ENCODE results near the gene SCO2. TPM values are rescaled to one million over a fixed set of nuclear protein-coding genes. Genes with fewer than 3 reads are reported as not detected.

The SCO2 gene
- total RNA-seq, 1 donor from 2014 or later, result 8.3 TPM

DNA sequence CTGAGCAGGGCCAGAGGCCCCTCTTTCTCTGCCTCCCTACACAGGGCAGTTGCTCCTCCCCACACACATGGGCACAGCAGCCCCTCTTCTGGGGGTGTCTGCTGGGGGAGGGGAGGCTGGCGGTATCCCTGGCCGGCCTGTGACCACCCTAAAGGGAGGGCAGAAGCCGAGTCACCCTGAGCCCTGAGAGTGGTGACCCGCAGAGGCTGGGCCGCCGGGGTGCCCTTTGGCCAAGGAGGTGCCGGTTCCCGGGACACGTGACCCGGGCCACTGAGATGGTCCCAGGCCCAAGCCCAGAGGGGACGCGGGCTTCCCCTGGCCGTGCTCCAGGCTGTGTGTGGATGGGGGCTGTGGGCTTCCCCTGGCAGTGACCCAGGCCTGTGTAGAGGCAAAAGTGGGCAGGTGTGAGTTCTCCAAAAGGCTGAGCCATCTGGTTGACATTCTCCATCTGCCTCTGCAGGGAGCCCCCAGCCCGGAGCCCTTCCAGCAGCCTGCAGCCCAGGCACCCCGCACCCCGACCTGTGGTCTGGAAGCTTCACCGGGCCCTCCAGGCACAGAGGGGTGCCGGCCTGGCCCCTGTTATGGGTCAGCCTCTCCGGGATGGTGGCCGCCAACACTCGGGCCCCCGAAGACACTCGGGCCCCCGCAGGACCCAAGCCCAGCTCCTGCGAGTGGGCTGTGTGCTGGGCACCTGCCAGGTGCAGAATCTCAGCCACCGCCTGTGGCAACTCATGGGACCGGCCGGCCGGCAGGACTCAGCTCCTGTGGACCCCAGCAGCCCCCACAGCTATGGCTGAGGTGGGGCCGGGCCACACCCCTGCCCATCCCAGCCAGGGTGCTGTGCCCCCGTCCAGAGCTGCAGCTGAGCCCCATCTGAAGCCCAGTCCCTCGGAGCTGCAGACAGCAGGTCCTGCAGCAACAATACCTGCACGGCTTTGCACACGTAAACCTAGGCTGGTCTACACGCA lies 43.0 kb downstream of the SCO2 start:
- intact Hi-C loops (cut with micrococcal nuclease), result no loop called here

DNA sequence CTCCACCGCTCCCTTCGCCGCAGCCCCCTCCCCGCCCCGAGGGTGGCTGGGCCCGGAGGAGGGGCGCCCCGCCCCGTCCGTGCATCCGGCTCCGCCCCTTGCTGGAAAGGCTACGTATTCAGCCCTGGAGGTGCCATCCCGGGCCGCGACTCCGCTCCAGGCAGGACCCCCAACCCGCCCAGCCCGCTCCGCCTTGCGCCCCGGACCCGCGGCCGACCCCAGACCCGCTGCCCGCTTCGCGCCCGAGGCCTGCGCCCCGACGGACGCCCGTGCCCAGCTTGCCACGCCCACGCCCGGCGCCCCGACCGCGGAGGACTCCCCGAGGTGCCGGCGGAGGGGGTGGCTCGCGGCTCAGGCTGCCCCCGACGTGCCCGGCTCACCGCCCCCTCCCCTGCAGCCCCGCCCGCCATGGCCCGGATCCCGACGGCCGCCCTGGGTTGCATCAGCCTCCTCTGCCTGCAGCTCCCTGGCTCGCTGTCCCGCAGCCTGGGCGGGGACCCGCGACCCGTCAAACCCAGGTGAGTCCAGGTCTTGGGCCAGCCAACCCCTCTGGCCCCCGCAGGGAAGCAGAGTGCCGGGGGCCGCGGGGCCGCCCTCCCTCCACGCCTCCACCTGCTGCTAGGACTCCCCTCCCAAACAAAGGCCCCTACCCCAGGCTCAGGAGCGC lies 43.8 kb downstream of the SCO2 start, which contains the start of gene ADM2:
TSS of gene ADM2 (plus strand) at position 104 of the 667 bp plus-strand sequence. CDS start at position 409, 305 bp downstream.
- intact Hi-C loops (cut with micrococcal nuclease), result no loop called here

DNA sequence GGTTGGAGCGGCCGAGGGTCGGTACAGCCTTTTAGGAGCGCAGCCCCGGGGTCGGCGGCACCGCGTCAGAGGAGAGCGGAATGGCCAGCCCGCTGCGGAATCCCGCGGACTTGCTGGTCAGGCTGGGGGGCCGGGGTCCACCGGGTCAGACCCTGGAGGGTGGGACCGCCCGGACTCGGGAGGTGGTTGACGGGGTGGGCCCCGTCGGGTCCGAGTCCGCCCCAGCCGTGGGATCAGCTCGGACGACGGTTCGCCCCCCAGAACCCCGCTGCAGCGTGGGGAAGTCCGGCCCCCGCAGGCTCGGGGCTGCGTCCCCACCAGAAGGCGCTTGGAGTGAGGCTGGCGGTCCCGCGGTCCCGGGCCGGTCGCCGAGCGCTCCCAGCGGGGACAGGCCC lies 44.4 kb downstream of the SCO2 start:
- intact Hi-C loops (cut with micrococcal nuclease), result no loop called here

DNA sequence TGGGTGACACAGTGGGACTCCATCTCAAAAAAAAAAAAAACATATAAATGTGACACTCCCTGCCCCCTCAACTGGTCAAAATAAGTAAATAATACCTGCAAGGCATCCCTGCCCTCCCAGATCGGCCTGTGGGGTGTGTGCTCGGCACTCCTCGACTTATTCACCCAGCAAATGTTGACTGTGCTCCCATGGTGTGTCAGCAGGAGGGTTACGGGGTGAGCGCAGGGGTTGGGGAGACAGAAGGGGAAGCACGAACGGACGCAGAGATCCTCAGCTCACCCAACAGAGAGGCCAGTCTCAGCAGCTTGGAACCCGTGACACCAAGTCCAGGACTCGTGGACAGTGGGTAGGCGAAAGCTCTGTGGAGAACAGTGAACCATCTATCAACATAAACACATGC lies 45.7 kb downstream of the SCO2 start:
- intact Hi-C loops (cut with micrococcal nuclease), result no loop called here

DNA sequence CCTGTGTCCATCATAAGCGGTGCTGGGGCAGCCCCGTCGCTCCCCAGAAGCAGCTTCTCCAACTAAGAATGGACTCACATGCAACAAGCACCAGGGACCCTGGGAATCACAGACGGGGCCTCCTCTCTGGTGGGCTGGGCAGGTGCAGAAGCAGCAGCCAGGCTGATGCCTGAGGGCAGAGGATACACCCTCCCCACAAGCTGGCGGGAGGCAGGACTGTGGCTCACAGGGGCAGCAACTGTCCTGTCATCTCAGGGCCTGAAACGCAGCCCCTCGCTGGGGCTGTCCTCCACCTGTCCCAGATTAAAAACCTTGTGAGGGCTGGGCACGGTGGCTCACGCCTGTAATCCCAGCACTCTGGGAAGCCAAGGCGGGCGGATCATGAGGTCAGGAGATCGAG lies 47.5 kb downstream of the SCO2 start:
- intact Hi-C loops (cut with micrococcal nuclease), result no loop called here

DNA sequence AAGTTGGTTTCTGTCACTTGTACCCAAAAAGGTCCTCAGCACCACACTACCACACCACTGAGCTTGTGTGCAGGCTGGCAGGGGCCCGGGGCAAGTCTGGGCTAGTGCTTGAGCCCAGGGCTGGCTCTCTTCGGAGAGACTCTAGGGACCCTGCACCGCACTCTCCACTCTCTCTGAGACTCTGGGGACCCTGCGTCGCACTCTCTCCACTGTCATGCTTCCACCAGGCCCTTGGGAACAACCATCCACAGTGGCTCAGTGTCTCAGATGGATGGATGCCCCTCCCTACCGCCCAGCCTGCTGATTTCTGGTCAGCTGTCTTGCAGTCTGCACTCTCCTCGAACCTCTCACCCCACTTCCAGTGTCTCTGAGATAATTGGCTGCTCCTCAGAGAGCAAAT lies 48.5 kb downstream of the SCO2 start:
- intact Hi-C loops (cut with micrococcal nuclease), result no loop called here

DNA sequence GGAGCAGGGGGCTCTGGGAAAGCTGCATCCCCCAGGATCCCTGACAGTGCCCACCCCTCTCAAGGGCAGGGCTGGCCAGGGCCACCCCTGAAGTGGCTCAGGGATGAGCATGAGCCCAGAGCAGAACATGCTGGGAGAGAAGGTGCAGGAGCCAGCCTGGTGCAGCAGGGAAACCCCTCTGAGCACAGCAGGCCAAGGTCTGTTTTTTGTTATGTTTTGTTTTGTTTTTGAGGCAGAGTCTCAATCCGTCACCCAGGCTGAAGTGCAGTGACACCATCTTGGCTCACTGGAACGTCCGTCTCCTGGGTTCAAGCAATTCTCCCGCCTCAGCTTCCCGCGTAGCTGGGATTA lies 49.8 kb downstream of the SCO2 start:
- intact Hi-C loops (cut with micrococcal nuclease), result loop anchor here (2.0 kb wide), 1 partner anchor 33 kb away; the partner anchor contains the start of gene NCAPH2

DNA sequence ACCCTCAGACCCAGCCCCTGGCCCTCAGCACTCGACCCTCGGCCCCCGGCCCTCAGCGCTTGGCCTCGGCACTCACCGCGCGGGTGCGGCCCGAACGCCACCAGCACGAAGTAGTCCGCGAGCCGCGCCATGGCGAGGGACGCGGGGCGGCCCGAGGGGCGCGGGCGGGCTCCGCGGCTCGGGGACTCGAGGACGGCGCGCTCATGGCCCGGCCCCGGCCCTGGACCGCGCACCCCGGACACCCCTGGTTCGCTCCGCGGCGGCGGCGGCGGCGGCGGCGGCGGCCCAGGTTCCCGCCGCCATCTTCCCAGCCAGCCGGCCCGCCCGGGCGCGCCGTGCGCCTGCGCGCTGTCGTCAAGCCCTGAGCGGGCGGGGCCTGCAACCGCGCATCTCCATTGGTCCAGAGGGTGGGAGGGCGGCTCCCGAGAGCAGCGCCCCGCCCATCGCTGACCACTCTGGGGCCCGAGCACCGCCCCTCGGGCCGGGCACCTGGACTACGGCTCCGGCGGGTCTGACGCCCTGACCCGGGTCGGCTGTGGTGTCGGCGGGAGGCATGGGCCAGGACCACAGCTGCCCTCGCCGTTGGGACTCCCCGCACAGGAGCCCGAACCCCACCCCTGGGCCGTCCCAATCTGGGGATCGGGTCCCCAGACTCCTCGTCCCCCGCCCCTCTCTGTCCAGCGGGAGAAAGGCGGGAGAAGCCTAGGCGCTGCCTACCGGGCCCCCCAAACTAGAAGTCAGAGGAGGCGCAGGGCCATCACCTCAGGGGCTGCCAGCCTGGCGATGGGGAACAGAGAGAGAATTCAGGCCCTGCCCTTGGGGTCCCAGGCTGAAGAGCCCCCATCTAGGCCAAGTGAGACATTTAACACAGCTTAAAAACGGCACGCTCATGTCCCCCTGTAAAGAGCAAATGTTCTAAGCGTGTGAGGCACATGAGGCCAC lies 50.4 kb downstream of the SCO2 start, which contains the start of gene SBF1:
TSS of gene SBF1 (minus strand) at position 326 of the 942 bp plus-strand sequence. CDS start at position 131, 195 bp downstream.
- intact Hi-C loops (cut with micrococcal nuclease), result loop anchor here (2.0 to 5.0 kb wide), 2 partner anchors 34 to 133 kb away; partner anchors contain the start of genes NCAPH2 and PPP6R2

DNA sequence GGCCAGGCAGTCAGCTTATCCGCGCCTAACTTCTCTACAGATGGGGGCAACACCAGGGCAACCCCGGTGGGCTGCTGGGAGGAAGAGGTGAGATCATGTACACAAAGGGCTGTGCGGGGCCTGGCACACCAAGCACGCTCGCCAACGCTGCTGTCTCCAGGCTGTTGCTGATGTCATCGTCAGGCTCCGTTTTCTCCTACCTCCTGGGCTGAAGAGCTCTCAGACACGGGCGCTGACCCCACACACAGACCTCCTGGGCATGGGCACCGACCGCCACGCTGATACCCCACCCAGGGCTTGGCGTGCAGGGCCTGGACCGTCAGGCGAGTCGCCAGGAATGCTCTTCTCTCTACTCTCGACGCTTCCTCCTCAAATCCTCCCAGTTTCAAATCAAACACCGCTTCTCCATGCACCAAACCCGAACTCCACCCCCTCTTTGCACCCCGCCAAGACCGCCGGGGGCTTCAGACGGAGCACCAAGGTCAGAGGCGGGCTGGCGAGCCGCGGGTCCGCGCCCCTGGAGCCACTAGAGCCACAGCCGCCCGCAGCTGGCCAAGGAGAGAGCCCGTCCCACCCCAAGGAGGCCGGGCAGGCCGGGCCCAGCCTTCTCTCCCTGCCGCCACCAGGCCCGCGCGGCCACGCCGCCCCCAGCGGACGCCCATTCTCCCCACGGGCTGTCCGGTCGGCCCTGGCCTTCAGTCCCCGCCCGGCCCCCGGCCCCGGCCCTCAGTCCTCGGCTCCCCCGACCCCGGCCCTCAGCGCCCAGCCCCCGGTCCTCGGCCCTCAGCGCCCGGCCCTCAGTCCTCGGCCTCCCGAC lies 51.3 kb downstream of the SCO2 start:
- intact Hi-C loops (cut with micrococcal nuclease), result loop anchor here (2.0 to 5.0 kb wide), 2 partner anchors 35 to 132 kb away; partner anchors contain the start of genes NCAPH2 and PPP6R2

Other genes with a start within 250 kb of the SCO2 start
- gene PLXNB2, start 218.0 kb downstream of the SCO2 start, total RNA-seq, result 10.1 and 11.0 TPM in 2 replicates
- 3.2 and 3.3 TPM in 2 replicates for gene DENND6B, start 198.6 kb downstream of the SCO2 start, total RNA-seq
- 49.8 and 54.9 TPM in 2 replicates for gene PPP6R2, start 182.3 kb downstream of the SCO2 start, total RNA-seq
- 150 and 152 TPM in 2 replicates for gene SBF1, start 50.6 kb downstream of the SCO2 start, total RNA-seq
- 2.1 and 2.5 TPM in 2 replicates for gene ADM2, start 44.1 kb downstream of the SCO2 start, total RNA-seq
- gene MIOX, start 38.7 kb downstream of the SCO2 start, total RNA-seq, result 0.14 TPM in 1 of 2 replicates, not detected in the other
- 111 and 118 TPM in 2 replicates for gene LMF2, start 17.9 kb downstream of the SCO2 start, total RNA-seq
- gene NCAPH2, start 17.4 kb downstream of the SCO2 start, total RNA-seq, result 108 and 114 TPM in 2 replicates
- gene TYMP, start 4.4 kb upstream of the SCO2 start, total RNA-seq, result 45.6 and 48.8 TPM in 2 replicates
- gene KLHDC7B, start 20.3 kb upstream of the SCO2 start, total RNA-seq, result 4.5 and 5.3 TPM in 2 replicates
- gene SYCE3, start 37.3 kb upstream of the SCO2 start, total RNA-seq, result not detected in 2 replicates
- 90.6 and 91.3 TPM in 2 replicates for gene CPT1B, start 52.8 kb upstream of the SCO2 start, total RNA-seq
- 98.8 and 105 TPM in 2 replicates for gene CHKB, start 57.3 kb upstream of the SCO2 start, total RNA-seq
- gene MAPK8IP2, start 75.2 kb upstream of the SCO2 start, total RNA-seq, result 0.25 and 0.30 TPM in 2 replicates
- gene ARSA, start 102.6 kb upstream of the SCO2 start, total RNA-seq, result 44.5 and 45.8 TPM in 2 replicates
- gene SHANK3, start 147.2 kb upstream of the SCO2 start, total RNA-seq, result 0.02 and 0.05 TPM in 2 replicates
- not detected in 2 replicates for gene ACR, start 212.6 kb upstream of the SCO2 start, total RNA-seq

Data from T-helper 2 cell treated with Interferon-gamma antibody and Interleukin-4, amounts not matched to agents 100 ng/mL and 5 ng/mL, for 36 hours (primary cell).